Medulla oblongata (tissue), 1 donor: Measurements from ENCODE around the gene OR52B2.

Experiments
- DNase-seq: peaks from one replicate; pipeline ENCODE4 v3.0.0-alpha.2; 2015; ENCODE audit errors: extremely low spot score

OR52B2 gene

DNA sequence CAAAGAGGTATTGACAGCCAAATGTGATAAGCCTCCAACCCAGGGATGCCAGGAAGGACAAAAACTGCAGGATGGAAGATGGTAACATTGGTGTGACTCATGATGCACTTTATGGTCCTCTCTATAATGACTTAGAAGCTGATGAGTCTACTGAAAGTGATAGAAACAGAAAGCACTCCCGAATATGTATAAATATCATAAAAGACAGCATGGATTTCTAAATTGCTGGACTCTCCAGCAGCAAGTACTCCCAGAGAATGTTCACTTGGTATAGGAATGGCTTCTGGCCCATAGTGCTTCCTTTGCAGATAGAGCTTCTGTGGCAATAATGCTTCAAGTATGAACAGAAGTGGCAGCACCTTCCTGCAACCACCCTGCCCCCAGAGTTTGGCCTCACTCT lies at the start of gene OR52B2:
OR52B2 (minus strand) TSS at position 101 of the 400 bp plus-strand sequence; CDS start at position 101, 0 bp downstream.
- no peak for DNase-seq

- DNase-seq: no peak
Measured at GRCh38 chr11:6219359-6219758, 49.2 kb upstream of the OR52B2 start.

- no peak for DNase-seq
Measured at GRCh38 chr11:6217722-6218121, 47.6 kb upstream of the OR52B2 start.

DNA sequence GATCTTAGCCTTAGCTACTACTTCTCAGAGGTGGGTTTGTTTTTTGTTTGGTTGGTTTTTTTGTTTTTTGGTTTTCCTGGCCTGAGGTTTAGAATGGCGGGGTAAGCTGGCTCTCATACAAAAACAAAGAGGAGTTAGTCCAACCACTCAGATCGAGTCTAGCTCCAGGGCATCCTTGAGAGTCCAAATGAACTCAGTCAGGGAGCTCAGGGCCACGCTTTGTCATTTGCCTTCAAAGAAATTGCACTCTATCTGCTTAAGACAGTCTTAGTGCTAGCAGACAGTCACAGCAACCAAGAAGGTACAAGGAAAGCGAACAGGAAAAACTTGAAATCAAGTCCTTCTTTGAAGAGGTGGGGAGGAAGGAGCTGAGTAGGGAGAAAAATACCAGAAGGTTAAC lies 46.4 kb upstream of the OR52B2 start:
- no peak for DNase-seq

- no peak for DNase-seq
Measured at GRCh38 chr11:6214530-6214929, 44.4 kb upstream of the OR52B2 start.

DNA sequence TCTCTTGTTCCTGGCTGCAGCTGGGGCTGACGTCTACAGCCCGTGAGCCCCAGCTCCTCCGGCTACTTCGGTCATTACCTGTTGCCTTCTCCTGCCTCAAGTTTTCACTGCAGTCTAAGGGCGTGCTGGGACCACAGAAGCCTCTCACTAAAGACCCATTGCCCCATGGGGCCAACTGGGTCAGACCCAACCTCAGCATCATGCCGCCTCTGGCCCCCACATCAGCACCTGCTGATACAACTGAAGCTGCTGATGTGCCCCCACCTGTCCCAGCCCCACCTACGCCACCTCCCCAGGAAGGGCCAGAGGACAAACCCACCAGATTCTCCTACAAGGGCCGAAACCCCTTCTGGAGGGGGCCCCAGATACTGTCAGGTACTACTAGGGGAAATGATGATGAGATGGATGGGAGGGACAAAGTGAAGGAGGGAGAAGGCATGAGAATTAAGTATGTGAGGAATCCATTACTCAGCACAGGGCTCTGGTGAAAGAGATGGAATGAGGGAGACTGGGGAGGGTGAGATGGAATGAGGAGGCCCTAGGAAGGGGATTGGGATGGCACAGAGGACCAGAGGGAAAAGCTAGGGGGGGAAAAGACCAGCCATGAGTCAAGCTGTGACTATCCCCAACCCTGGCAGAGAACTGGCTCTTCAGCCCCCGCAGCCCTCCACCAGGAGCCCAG lies 40.3 kb upstream of the OR52B2 start:
- no peak for DNase-seq

DNA sequence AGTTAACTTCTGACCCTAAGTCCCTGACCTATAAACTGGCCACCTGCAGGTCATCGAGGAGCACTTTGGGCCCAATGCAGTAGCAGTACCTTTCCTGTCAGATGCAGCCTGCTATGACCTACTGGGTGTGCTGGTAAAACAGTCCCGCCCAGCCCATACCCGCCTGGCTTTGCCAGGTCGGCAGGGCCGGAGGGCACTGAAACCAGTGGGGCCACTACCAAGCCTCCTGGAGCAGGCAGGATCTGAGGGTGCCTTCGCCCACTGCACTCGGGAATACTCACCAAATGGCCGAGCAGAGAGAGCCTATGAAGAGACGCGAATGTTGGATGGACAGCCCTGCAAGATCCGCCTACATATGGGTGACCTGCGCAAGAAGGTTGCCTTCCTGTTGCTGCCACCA lies 39.7 kb upstream of the OR52B2 start:
- no peak for DNase-seq

DNA sequence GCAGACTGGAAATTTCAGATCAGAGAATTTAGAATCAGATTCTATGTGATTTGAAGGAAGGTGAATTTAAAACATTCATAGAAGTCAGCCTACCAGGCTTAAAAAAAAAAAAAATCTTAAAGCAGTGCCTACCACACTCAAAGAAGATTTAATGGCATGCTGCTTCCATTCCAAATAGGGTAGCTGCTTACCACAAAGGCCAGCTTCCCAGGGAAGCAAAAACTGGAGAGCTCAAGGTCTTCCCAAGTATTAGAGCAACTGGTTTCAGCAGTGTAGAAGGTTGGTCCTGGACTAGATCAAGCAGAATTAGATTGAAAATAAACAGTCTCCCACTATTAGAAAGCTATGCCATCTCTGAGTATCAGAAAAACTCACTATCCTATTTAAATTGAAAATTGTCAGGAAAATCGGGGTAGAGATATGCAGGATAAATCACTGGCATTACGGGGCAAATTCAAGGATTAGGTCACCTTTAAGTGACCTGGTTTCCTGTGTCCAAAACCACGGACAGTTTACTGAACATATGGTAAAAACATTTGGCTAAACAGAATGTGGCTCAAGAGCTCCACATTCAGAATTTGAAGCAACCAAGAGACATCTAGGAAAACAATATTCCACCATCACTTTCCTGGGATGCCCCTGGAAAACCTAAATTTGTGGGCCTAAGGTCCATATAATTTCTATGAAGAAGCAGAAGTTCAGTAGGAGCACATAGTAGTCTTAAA lies 36.5 kb upstream of the OR52B2 start:
- DNase-seq: no peak

GRCh38 chr11:6205366-6205765 lies 35.2 kb upstream of the OR52B2 start, which contains the start of gene C11orf42:
TSS of gene C11orf42 (plus strand) at chr11:6205557. CDS start at chr11:6205616, 59 bp downstream.
- DNase-seq: no peak

- DNase-seq: no peak
Measured at GRCh38 chr11:6204706-6205105, 34.6 kb upstream of the OR52B2 start.

DNA sequence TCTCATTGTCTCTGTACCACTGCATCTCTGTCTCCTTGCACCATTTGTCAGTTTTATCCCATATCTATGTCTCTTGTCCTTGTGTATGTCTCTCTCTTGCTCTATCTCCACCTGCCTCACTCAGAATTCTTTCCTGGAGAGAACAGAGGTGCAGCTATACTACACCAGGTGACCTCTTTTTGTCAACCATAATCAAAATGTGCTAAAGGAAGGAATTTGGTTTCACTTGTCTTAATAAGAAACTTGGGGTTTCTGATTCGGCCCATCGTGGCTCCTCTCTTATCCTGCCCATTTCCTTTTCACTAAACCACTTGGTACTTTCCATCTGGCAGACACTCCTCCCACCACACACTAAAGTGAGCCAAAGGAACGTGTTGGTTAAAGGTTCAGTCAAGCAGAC lies 33.2 kb upstream of the OR52B2 start:
- DNase-seq: no peak

- DNase-seq: no peak
Measured at GRCh38 chr11:6202041-6202440, 31.9 kb upstream of the OR52B2 start.

GRCh38 chr11:6201481-6201880 lies 31.4 kb upstream of the OR52B2 start:
- DNase-seq: no peak

GRCh38 chr11:6200975-6201374 lies 30.8 kb upstream of the OR52B2 start:
- peak; percentile 68 for DNase-seq

- DNase-seq: no peak
Measured at GRCh38 chr11:6199174-6199810, 29.2 kb upstream of the OR52B2 start, which contains the start of gene OR52W1. TSS of gene OR52W1 (plus strand) at chr11:6199224. CDS start at chr11:6199224, 0 bp downstream.

GRCh38 chr11:6197466-6198200 lies 27.5 kb upstream of the OR52B2 start:
- no peak for DNase-seq

GRCh38 chr11:6196396-6196795 lies 26.3 kb upstream of the OR52B2 start:
- DNase-seq: no peak

- DNase-seq: no peak
Measured at GRCh38 chr11:6194065-6194581, 24.0 kb upstream of the OR52B2 start.

DNA sequence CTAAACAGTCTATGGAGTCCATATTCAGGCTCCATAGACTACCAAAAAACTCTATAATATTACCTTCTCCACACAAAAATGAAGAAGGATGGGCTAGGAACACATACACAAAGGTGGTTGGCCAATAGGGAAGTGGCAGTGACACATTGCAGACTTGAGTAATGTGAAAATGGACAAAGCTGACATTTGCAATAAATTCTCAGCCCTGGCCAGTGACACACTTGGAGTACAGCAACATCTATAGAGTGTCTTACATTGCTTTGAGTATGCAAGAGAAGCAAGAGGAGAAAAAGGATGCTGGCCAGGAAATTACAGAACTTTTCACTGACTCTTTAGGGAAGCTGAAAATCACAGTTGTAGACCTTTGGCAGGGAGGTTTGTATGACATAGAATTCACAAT lies 21.6 kb upstream of the OR52B2 start:
- no peak for DNase-seq

DNA sequence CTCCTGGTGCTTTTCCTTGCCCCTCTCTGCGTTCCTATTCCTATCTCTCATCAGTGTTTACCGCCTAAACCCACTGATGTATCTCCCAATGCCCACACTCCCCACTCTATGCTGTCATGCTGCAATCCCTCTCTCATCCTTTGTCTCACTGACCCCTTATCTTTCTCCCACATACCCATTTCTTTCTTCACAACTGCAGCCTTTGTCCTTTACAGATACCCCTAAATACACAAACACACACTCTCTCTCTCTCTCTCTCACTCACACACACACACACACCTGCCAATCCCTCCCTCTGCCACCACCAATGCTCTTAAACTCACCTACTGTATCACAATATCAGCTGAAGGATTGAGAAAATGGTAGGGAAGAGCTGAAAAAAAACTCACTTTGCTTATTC lies 5.3 kb upstream of the OR52B2 start:
- no peak for DNase-seq

- DNase-seq: no peak
Measured at GRCh38 chr11:6156628-6157359, 13.3 kb downstream of the OR52B2 start.
